Measurements from ENCODE around the gene DNA2. TPM values are rescaled to one million over a fixed set of nuclear protein-coding genes. Genes with fewer than 3 reads are reported as not detected.

Gene DNA2
- total and polyA plus RNA-seq, 2 of the 4 experiments (the other 2 are of a cell fraction), result 3.9 to 5.6 TPM

DNA sequence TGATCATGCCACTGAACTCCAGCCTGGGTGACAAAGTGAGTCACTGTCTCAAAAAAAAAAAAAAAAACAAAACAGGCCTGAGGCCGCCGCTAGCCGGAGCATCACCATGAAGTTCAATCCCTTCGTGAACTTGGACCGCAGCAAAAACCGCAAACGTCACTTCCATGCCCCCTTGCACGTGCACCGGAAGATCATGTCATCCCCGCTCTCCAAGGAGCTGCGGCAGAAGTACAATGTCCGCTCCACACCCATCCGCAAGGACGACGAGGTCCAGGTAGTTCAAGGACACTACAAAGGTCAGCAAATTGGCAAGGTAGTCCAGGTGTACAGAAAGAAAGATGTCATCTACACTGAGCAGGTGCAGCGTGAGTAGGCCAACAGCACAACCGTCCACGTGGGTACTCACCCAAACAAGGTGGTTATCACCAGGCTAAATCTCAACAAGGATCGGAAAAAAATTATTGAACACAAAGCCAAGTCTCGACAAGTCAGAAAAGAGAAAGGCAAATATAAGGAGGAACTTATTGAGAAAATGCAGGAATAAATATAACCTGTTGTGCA lies 47.2 kb downstream of the DNA2 start:
- H3K4ac ChIP-seq (ENCODE audit: low read depth, low read length), result no peak overlapping the region

More for the DNA sequence above, 47.2 kb downstream of the DNA2 start:
- POLR2A ChIA-PET (ENCODE audit: unreplicated experiment), result no interaction called here
- Histone ChIP-seq H3K27me3 (ENCODE audit: control insufficient read depth, insufficient read depth, low read length) (no peaks in the 10 kb centered on the region), H4K8ac (ENCODE audit: low read depth in 2 of 2, low read length in 2 of 2) (no peak overlapping the region), H3K9ac (ENCODE audit: low read depth, low read length) (no peak overlapping the region), H4K5ac (ENCODE audit: low read depth, low read length) (no peak overlapping the region), H2BK20ac (ENCODE audit: low read depth, low read length) (no peak overlapping the region), H3K4me3 (ENCODE audit: insufficient read depth, low read depth, low read length) (no peak overlapping the region), H3K9me1 (ENCODE audit: insufficient read depth, low read length) (0 out of 2 replicates have a peak, but pooled peaks cover 3% of the 10 kb centered on the region), H3K4me2 (ENCODE audit: low read depth, low read length) (no peak overlapping the region), H4K20me1 (ENCODE audit: insufficient read depth, low read length) (no peaks in the 10 kb centered on the region), H3K4me1 (ENCODE audit: control insufficient read depth, insufficient read depth, low read length) (no peaks in the 10 kb centered on the region), H3K79me1 (ENCODE audit: low read depth in 1 of 2, low read length in 2 of 2) (no peaks in the 10 kb centered on the region), H2BK15ac (ENCODE audit: low read depth, low read length) (no peak overlapping the region), H2AFZ (replicated peaks; ENCODE audit: low read length, poor library complexity) (no peak overlapping the region), H3K9me3 (ENCODE audit: control insufficient read depth, insufficient read depth, low read length) (no peaks in the 10 kb centered on the region), H2BK120ac (ENCODE audit: low read depth, low read length) (no peak overlapping the region), H3K36me3 (ENCODE audit: control insufficient read depth, insufficient read depth, low read length) (peaks cover 3% of the 10 kb centered on the region; the same call in 1 of the 2 replicates), H2AK9ac (replicated peaks; ENCODE audit: low read depth, low read length, poor library complexity) (no peak overlapping the region), H4K91ac (ENCODE audit: insufficient read depth, low read depth, low read length) (no peak overlapping the region), H3K27ac (ENCODE audit: insufficient read depth, low read length) (no peak overlapping the region), H2BK5ac (ENCODE audit: low read depth, low read length, poor library complexity, severe bottlenecking) (no peak overlapping the region), H3K18ac (ENCODE audit: low read depth, low read length) (no peak overlapping the region), H3K56ac (ENCODE audit: extremely low read depth, insufficient read depth, low read length) (no peak overlapping the region), H3K23ac (ENCODE audit: low read depth, low read length) (no peak overlapping the region), H2AK5ac (ENCODE audit: low read depth, low read length) (no peak overlapping the region), H3K14ac (replicated peaks; ENCODE audit: low read depth, low read length) (no peak overlapping the region)
- WGBS, 2 experiments (ENCODE audit: extremely low coverage in 2 of 2, insufficient read length in 1 of 2), result 97% methylated on average over 12 of the region's 20 CpGs; no CpG with 5 or more reads in 1 of the 2 experiments
- no peak for ATAC-seq (ENCODE audit: low read depth)
- BruUV-seq (replicated peaks), result no TSS peak
- intact Hi-C loops (cut with micrococcal nuclease), result no loop called here
- no peak for DNase-seq
- dilution Hi-C loops (cut with HindIII; ENCODE audit: low sequenced_read_pairs, unreplicated experiment), result no loop called here
- TF ChIP-seq, protein P1, sequence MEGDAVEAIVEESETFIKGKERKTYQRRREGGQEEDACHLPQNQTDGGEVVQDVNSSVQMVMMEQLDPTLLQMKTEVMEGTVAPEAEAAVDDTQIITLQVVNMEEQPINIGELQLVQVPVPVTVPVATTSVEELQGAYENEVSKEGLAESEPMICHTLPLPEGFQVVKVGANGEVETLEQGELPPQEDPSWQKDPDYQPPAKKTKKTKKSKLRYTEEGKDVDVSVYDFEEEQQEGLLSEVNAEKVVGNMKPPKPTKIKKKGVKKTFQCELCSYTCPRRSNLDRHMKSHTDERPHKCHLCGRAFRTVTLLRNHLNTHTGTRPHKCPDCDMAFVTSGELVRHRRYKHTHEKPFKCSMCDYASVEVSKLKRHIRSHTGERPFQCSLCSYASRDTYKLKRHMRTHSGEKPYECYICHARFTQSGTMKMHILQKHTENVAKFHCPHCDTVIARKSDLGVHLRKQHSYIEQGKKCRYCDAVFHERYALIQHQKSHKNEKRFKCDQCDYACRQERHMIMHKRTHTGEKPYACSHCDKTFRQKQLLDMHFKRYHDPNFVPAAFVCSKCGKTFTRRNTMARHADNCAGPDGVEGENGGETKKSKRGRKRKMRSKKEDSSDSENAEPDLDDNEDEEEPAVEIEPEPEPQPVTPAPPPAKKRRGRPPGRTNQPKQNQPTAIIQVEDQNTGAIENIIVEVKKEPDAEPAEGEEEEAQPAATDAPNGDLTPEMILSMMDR (conservative IDR thresholded peaks at IDR 0.05; ENCODE audit: low read depth, low read length), result no peak
- TF ChIP-seq MXI1 (IDR thresholded peaks at IDR 0.05; ENCODE audit: borderline replicate concordance, low read depth, low read length) (no peak), POLR2A (IDR thresholded peaks at IDR 0.05; ENCODE audit: low read depth, low read length) (no peak), RFX5 (IDR thresholded peaks at IDR 0.05; ENCODE audit: low read depth, low read length) (no peak), BHLHE40 (IDR thresholded peaks at IDR 0.05; ENCODE audit: low read depth, low read length) (no peak), FOS (IDR thresholded peaks at IDR 0.05; ENCODE audit: low read depth, low read length) (no peak)
- in situ Hi-C loops (cut with MboI; ENCODE audit: low sequenced_read_pairs), result no loop called here
- CTCF ChIA-PET, result no interaction called here

All from IMR-90 (cell line).